ENCODE data around the gene GINS1. TPM values are rescaled to one million over a fixed set of nuclear protein-coding genes. Genes with fewer than 3 reads are reported as not detected.
A peak's percentile ranks its signal among the peaks of the same experiment; 100 is the strongest.

Gene GINS1
- total and polyA plus RNA-seq, 2 of the 13 experiments (the other 11 are each of a cell fraction or from before 2014, with no cell fraction given): 14.6 to 59.9 TPM

DNA sequence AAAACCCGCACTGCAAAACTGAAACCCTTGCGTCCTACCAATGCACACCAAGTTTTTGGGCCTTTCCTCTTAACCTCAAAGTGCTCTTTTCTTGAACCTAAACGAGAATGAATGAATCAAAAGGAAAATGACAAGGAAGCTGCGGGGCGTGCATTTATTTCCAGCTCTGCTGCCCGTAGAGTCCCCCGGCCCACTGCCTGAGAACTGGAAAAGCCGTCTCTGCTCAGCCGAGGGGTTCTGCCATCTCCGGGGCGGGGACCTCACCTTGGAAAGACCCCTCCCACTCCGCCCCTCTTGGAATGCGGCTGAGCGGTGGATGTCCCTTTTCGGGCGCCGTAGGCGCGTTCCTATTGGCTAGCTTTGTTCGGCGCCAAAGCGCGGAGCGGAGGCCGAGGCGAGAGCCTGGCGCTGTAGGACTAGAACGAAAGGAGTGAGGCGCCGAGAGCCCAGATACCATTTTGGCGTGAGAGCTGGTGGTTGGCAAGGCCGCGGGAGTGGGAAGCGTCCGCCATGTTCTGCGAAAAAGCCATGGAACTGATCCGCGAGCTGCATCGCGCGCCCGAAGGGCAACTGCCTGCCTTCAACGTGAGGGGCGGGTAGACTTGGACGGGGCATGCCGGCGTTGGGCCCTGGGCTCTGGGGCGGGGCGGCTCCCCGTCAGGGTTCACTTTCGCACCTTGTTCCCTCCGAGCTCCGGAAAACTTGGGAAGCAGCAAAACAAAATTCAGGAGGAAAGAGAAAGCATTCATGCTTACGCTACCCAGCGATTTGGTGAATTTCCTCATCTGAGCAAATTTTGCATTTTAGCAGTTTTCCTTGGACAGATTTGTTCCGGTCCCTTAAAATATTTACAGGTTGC is at the start of gene GINS1 (continued):
- TF ChIP-seq, protein P1, sequence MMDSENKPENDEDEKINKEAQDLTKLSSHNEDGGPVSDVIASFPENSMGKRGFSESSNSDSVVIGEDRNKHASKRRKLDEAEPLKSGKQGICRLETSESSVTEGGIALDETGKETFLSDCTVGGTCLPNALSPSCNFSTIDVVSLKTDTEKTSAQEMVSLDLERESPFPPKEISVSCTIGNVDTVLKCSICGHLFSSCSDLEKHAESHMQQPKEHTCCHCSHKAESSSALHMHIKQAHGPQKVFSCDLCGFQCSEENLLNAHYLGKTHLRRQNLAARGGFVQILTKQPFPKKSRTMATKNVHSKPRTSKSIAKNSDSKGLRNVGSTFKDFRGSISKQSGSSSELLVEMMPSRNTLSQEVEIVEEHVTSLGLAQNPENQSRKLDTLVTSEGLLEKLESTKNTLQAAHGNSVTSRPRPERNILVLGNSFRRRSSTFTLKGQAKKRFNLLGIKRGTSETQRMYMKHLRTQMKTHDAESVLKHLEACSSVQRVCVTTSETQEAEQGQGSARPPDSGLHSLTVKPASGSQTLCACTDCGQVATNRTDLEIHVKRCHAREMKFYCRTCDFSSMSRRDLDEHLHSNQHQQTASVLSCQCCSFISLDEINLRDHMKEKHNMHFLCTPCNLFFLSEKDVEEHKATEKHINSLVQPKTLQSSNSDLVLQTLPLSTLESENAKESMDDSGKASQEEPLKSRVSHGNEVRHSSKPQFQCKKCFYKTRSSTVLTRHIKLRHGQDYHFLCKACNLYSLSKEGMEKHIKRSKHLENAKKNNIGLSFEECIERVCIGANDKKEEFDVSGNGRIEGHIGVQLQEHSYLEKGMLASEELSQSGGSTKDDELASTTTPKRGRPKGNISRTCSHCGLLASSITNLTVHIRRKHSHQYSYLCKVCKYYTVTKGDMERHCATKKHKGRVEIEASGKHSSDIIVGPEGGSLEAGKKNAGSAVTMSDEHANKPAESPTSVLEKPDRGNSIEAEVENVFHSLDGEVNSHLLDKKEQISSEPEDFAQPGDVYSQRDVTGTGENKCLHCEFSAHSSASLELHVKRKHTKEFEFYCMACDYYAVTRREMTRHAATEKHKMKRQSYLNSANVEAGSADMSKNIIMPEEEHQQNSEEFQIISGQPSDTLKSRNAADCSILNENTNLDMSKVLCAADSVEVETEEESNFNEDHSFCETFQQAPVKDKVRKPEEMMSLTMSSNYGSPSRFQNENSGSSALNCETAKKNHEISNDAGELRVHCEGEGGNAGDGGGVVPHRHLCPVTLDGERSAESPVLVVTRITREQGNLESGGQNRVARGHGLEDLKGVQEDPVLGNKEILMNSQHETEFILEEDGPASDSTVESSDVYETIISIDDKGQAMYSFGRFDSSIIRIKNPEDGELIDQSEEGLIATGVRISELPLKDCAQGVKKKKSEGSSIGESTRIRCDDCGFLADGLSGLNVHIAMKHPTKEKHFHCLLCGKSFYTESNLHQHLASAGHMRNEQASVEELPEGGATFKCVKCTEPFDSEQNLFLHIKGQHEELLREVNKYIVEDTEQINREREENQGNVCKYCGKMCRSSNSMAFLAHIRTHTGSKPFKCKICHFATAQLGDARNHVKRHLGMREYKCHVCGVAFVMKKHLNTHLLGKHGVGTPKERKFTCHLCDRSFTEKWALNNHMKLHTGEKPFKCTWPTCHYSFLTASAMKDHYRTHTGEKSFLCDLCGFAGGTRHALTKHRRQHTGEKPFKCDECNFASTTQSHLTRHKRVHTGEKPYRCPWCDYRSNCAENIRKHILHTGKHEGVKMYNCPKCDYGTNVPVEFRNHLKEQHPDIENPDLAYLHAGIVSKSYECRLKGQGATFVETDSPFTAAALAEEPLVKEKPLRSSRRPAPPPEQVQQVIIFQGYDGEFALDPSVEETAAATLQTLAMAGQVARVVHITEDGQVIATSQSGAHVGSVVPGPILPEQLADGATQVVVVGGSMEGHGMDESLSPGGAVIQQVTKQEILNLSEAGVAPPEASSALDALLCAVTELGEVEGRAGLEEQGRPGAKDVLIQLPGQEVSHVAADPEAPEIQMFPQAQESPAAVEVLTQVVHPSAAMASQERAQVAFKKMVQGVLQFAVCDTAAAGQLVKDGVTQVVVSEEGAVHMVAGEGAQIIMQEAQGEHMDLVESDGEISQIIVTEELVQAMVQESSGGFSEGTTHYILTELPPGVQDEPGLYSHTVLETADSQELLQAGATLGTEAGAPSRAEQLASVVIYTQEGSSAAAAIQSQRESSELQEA (CRISPR knock-in tag; IDR thresholded peaks at IDR 0.05; ENCODE audit: not compliant biosample characterization): peak; percentile 97
- no peak for TF ChIP-seq SOX6 (IDR thresholded peaks at IDR 0.05)
- TF ChIP-seq SOX6 (CRISPR knock-in tag; IDR thresholded peaks at IDR 0.05): peak; percentile 87
- TF ChIP-seq KLF15 (CRISPR knock-in tag; IDR thresholded peaks at IDR 0.05; ENCODE audit: borderline replicate concordance): peak; percentile 97
- TF ChIP-seq ZNF530 (CRISPR knock-in tag; IDR thresholded peaks at IDR 0.05; ENCODE audit: low read depth): 0 out of 2 replicates have a peak, but pooled peaks have one; percentile 68
- peak; percentile 99 for TF ChIP-seq PHF8 (CRISPR knock-in tag; IDR thresholded peaks at IDR 0.05)
- TF ChIP-seq, protein P2, sequence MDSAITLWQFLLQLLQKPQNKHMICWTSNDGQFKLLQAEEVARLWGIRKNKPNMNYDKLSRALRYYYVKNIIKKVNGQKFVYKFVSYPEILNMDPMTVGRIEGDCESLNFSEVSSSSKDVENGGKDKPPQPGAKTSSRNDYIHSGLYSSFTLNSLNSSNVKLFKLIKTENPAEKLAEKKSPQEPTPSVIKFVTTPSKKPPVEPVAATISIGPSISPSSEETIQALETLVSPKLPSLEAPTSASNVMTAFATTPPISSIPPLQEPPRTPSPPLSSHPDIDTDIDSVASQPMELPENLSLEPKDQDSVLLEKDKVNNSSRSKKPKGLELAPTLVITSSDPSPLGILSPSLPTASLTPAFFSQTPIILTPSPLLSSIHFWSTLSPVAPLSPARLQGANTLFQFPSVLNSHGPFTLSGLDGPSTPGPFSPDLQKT (CRISPR knock-in tag; IDR thresholded peaks at IDR 0.05; ENCODE audit: borderline replicate concordance): peak; percentile 90; the same call in 1 of the 2 replicates
- peak; percentile 97 for TF ChIP-seq SNAPC2 (CRISPR knock-in tag; IDR thresholded peaks at IDR 0.05)
- TF ChIP-seq RNF2 (conservative IDR thresholded peaks at IDR 0.05; ENCODE audit: low read depth): peak; percentile 98
- TF ChIP-seq, protein P3, sequence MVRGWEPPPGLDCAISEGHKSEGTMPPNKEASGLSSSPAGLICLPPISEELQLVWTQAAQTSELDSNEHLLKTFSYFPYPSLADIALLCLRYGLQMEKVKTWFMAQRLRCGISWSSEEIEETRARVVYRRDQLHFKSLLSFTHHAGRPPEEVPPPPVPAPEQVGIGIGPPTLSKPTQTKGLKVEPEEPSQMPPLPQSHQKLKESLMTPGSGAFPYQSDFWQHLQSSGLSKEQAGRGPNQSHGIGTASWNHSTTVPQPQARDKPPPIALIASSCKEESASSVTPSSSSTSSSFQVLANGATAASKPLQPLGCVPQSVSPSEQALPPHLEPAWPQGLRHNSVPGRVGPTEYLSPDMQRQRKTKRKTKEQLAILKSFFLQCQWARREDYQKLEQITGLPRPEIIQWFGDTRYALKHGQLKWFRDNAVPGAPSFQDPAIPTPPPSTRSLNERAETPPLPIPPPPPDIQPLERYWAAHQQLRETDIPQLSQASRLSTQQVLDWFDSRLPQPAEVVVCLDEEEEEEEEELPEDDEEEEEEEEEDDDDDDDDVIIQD (CRISPR knock-in tag; IDR thresholded peaks at IDR 0.05; ENCODE audit: low read depth): peak; percentile 92
- TF ChIP-seq, protein P4, sequence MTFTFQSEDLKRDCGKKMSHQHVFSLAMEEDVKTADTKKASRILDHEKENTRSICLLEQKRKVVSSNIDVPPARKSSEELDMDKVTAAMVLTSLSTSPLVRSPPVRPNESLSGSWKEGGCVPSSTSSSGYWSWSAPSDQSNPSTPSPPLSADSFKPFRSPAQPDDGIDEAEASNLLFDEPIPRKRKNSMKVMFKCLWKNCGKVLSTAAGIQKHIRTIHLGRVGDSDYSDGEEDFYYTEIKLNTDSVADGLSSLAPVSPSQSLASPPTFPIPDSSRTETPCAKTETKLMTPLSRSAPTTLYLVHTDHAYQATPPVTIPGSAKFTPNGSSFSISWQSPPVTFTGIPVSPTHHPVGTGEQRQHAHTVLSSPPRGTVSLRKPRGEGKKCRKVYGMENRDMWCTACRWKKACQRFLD (CRISPR knock-in tag; IDR thresholded peaks at IDR 0.05; ENCODE audit: borderline replicate concordance): peak; percentile 99

Data from HepG2 (cell line).